ENCODE measurements around the gene EFCAB6.

Gene EFCAB6

GRCh38 chr22:43561415-43562178 is 250.5 kb downstream of the EFCAB6 start:
- H3K4me3 ChIP-seq (ENCODE audit: low read depth in 1 of 2, low read length in 2 of 2), result no peak overlapping the region
- H3K4me1 ChIP-seq (ENCODE audit: insufficient read depth, low read length), result no peaks in the 10 kb centered on the region
- no peak overlapping the region for H2AFZ ChIP-seq (ENCODE audit: low read depth, low read length)
- no peaks in the 10 kb centered on the region for H4K20me1 ChIP-seq (ENCODE audit: insufficient read depth, low read length)
- H3K27me3 ChIP-seq (ENCODE audit: insufficient read depth, low read length, poor library complexity), result peaks cover 4% of the 10 kb centered on the region
- no peak overlapping the region for H3K27ac ChIP-seq (ENCODE audit: low read length)
- no peak for TF ChIP-seq EZH2 (IDR thresholded peaks at IDR 0.05; ENCODE audit: borderline replicate concordance, low read depth, low read length, severe bottlenecking)
- H3K36me3 ChIP-seq (ENCODE audit: insufficient read depth, low read length), result no peaks in the 10 kb centered on the region
- no peak for ATAC-seq (ENCODE audit: insufficient read depth, low read depth)
- no peaks in the 10 kb centered on the region for H3K9me3 ChIP-seq (ENCODE audit: insufficient read depth, low read length, severe bottlenecking)
- no peak overlapping the region for H3K9ac ChIP-seq (ENCODE audit: low read depth, low read length)
- no peaks in the 10 kb centered on the region for H3K79me2 ChIP-seq (ENCODE audit: insufficient read depth, low read length)
- no peak overlapping the region for H3K4me2 ChIP-seq (ENCODE audit: insufficient read depth, low read length)
- DNase-seq, result no peak

- Histone ChIP-seq H3K27ac (ENCODE audit: low read length) (no peak overlapping the region), H3K9ac (ENCODE audit: low read depth, low read length) (no peak overlapping the region), H3K27me3 (ENCODE audit: insufficient read depth, low read length, poor library complexity) (peaks cover 4% of the 10 kb centered on the region), H4K20me1 (ENCODE audit: insufficient read depth, low read length) (no peaks in the 10 kb centered on the region), H3K36me3 (ENCODE audit: insufficient read depth, low read length) (no peaks in the 10 kb centered on the region), H3K9me3 (ENCODE audit: insufficient read depth, low read length, severe bottlenecking) (no peaks in the 10 kb centered on the region), H3K4me3 (ENCODE audit: low read depth in 1 of 2, low read length in 2 of 2) (no peak overlapping the region), H3K79me2 (ENCODE audit: insufficient read depth, low read length) (no peaks in the 10 kb centered on the region), H3K4me2 (ENCODE audit: insufficient read depth, low read length) (no peak overlapping the region), H3K4me1 (ENCODE audit: insufficient read depth, low read length) (no peaks in the 10 kb centered on the region), H2AFZ (ENCODE audit: low read depth, low read length) (no peak overlapping the region)
- ATAC-seq (ENCODE audit: insufficient read depth, low read depth) (no peak), DNase-seq (no peak)
- TF ChIP-seq CTCF (IDR thresholded peaks at IDR 0.05; ENCODE audit: borderline replicate concordance, extremely low read depth, low read length, poor library complexity, severe bottlenecking), result no peak
- no peak for TF ChIP-seq EZH2 (IDR thresholded peaks at IDR 0.05; ENCODE audit: borderline replicate concordance, low read depth, low read length, severe bottlenecking)
These were observed 251.5 kb downstream of the EFCAB6 start for GRCh38 chr22:43560651-43561050.

GRCh38 chr22:43555561-43556515 is 256.3 kb downstream of the EFCAB6 start:
- Histone ChIP-seq H3K79me2 (ENCODE audit: insufficient read depth, low read length) (no peaks in the 10 kb centered on the region), H3K9me3 (ENCODE audit: insufficient read depth, low read length, severe bottlenecking) (no peaks in the 10 kb centered on the region), H3K27me3 (ENCODE audit: insufficient read depth, low read length, poor library complexity) (no peaks in the 10 kb centered on the region), H3K9ac (ENCODE audit: low read depth, low read length) (no peak overlapping the region), H3K36me3 (ENCODE audit: insufficient read depth, low read length) (no peaks in the 10 kb centered on the region), H3K27ac (ENCODE audit: low read length) (no peak overlapping the region), H3K4me3 (ENCODE audit: low read depth in 1 of 2, low read length in 2 of 2) (no peak overlapping the region), H3K4me1 (ENCODE audit: insufficient read depth, low read length) (no peaks in the 10 kb centered on the region), H4K20me1 (ENCODE audit: insufficient read depth, low read length) (no peaks in the 10 kb centered on the region), H3K4me2 (ENCODE audit: insufficient read depth, low read length) (no peak overlapping the region), H2AFZ (ENCODE audit: low read depth, low read length) (no peak overlapping the region)
- ATAC-seq (ENCODE audit: insufficient read depth, low read depth), result no peak
- no peak for DNase-seq
- TF ChIP-seq CTCF (IDR thresholded peaks at IDR 0.05; ENCODE audit: borderline replicate concordance, extremely low read depth, low read length, poor library complexity, severe bottlenecking) (no peak), EZH2 (IDR thresholded peaks at IDR 0.05; ENCODE audit: borderline replicate concordance, low read depth, low read length, severe bottlenecking) (no peak)
